Amniotic stem cell (primary cell): ENCODE data around the gene ZPR1.
"Not testable (repeated sequence)": the region's sequence is repeated elsewhere in the genome, so short reads cannot be mapped to it uniquely, and the experiment has no call there.

Experiments
- DNase-seq: peaks from one replicate; lab custom pipeline; 2025; lab: John Stamatoyannopoulos, UW

Gene ZPR1

DNA sequence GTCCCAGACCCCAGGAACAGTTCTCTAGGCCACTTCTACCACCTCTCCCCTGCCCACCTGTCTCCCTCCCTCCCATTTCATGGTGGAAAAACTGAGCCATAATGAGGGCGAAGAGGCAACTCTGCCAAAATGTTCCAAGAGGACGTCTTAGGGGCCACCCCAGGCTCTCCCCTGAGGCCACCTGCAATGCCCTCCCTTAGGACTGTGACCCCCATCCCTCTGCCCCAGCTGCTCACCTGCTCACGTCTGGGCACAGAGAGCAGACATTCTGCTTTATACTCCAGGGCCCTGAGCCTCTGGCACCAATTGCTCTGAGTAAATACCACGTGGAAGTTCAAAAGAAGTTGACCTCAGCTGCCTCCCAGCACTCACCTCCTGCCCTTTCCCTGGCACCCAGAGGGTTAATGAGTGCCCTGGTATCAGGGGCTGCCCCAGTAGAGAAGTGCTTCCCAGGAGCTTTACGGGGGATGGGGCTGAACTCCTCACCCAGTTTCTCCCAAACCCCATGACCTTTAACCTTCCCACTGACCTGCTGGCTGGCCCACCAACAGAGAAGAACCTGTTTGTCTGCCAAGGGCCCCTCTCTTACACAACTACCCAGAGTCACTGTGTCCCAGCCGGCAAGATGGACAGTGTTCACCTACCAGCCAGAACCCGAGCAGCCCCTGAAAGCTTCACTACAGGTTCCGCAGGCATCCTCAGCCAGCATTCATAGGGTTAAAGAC is 4.5 kb upstream of the ZPR1 start:
- no peak for DNase-seq

DNA sequence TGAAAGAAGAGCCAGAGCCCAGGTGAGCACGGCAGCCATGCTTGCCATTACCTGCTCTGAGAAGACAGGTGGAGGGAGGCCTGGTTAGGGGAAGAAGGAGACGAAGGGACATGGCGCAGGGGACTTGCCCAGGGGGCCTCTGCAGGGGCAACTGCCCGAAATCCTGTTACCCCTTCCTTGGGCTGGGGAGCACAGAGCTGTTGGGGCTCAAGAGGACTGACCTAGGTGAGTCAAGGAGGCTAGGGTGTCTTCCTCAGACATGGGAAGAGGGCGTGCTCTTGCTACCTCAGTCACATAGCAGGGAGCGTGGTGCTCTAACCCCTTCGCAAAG is 4.0 kb upstream of the ZPR1 start, which contains the start of gene APOA5:
Gene APOA5 (minus strand): TSS at position 67 of the 331 bp plus-strand sequence. CDS start 19 bp downstream, at position 48.
- DNase-seq: no peak

DNA sequence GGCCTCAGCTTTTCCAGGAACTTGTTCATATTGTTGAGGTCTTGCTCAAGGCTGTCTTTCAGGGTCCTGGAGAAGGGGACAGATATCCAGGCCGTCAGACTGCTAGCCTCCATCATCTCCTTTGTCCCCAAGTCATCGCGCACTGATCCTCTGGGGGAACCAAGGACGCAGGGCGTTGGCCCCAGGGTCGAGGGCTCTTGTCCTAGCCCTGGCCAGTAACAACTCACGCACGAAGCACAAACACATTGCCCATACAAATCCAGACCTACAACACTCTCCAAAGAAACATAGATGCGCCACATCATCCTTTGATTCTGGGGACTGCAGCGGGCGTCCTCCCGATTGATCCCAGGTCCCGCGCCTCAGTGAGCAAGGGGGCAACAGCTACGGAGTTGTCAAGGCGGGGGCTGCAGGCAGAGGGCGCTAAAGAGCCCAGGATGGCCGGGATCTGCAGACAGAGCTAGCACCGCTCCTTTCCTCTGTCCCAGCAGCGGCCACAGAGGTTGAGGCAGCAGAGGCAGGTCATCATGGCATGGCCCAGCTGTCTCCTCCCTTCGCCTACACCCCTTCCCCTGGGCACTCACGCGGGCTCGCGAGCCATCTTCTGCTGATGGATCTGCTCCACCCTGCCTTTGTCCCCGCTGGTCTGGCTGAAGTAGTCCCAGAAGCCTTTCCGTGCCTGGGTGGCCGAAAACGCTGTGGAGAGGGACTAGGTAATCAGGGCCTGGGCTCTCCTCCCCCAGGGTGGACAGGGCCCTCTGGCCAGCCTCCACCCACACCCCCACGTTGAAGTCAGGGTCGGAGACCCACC is 3.4 kb upstream of the ZPR1 start:
- peak; percentile 13 for DNase-seq

DNA sequence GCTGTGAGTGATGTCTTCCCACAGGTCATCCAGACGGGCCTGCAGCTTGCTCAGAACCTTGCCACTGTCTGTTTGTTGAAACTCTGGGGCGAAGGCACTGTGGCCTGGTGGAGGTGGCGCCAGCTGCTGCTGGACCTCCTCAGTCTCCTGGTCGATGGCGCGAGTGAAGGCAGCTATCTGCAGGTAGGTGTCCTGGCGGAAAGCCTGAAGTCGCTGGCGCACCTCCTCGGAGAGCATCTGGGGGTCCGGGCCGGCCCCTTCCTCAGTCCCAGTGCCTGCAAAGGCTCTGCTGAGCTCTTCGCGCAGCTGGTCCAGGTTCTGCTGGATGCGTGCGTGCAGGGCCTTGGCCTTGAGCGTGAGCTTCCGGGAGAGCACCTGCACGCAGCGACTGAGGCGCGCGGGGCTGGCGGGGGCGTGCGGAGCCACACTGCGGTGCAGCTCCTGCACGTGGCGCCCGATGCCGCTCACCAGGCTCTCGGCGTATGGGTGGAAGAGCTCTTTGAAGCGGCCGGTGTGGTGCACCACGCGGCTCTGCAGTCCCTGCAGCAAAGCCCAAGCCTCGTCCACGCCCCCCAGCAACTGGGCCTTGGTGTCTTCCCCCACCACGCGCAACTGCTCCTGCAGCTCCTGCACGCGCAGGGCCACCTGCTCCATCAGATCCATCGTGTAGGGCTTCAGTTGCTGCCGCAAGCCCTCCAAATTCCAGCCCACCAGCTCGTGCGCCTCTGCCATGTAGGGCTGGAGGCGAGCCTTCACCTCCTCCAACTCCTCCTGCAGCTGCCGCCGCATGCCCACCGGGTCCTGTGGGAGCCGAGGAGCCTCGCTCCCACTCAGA is 2.6 kb upstream of the ZPR1 start:
- DNase-seq: no peak

DNA sequence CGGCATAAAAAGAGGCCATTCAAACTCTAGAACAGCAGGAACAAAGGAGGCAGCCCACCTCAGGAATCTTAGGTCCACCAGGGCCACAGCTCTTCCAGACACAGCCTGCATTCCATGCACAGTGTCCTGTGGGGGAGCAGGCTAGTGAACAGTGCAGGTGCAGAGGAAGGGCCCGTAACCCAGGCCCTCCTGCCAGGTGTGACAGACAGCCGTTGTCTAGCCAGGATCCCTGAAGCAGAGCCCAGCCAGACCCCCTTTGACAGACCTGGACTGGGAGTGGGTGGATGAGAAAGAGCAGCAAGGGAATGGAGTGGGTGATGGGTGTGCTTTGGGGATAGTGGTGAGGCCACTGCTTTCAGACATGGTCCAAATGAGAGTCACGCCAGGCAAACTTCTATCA is 1.2 kb upstream of the ZPR1 start:
- no peak for DNase-seq

DNA sequence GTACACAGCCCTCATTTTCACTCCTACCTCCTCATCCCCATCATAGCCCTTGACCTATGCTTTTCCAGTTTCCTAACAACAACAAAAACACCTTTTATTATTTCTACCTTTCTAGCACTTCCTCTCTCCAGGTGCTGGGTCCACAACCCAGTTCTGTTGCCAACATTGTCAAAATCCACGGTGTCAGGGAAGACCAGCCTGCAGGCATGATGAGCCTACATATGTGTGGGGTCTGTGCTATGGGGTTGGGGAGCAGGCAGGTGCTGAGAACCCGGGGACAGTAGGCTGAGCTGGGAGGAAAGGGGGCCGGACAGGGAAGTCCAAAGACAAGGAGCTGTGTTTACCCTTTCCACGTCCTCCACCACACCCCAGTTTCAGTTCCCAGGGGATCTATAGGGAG is 711 bp upstream of the ZPR1 start:
- no peak for DNase-seq

DNA sequence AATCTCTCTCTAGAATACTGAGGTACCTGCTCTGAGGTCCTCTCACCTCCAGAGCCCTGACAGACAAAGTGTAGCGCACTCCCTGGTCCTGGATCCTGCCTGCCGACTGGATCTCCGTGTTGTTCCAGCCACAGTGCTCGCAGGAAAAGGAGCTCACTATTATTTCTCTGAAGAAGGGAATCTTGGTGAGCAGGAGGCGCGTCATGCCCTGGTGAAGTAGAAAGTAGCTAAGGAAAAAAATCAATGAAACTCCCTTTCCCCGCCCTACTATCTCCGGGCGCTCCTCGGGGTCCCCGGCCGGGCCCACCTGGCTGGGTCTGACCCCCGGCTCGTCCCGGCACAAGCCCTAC is 412 bp downstream of the ZPR1 start:
- DNase-seq: no peak

DNA sequence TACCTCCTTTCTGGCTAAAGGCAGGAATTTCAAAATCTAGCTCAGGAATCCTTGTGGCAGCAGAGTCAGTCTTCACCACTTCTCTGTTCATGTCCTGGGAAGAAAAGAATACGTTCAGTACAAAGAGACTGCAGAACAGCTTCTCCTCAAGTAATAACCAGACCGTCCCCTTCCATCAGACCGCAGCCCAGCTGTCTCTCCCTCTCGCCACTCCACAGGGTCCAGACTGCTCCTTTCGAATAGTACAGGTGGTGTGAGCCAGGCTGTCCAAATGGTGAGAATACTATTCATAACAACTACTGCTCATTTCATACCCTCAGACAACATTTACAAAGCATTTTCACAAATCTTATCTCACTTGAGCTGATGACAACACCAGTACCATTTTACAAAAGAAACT is 857 bp downstream of the ZPR1 start:
- DNase-seq: no peak

DNA sequence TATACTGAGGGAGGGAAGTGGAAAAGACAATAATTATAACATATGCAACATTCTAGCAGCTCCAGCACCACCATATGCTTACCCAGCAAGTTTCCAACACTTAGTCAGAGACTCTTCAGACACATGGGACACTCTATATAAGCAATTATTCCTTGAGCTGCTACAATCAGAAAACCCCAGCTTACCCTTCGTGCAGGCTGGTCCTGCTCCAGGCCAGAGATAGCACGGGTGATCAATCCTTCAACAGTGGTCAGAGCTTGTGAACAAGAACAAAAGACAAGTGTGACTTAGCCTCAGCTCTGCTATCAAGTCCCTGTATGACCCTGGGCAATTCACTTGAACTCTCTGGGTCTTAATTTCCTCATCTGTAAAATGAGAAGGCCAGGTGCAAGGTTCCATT is 1.5 kb downstream of the ZPR1 start:
- DNase-seq: no peak

DNA sequence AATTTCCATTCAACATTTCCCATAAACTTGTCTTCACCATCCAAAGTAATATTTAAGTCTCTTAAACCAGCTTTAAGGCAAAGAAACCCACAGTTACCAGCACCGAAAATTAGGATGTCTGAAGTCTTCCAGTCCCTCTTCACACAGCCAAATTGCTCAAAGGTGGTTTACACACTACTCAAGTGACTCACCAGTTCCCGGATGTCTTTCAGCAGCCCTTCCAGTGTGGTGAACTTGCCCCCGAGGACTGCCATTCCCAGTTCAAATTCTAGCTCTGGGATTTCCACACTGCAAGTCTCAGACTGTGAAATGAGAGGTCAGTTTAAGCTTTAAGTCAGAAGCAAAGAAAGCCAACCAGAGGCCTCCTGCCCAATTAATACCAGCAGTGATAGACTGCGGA is 5.1 kb downstream of the ZPR1 start:
- no peak for DNase-seq

DNA sequence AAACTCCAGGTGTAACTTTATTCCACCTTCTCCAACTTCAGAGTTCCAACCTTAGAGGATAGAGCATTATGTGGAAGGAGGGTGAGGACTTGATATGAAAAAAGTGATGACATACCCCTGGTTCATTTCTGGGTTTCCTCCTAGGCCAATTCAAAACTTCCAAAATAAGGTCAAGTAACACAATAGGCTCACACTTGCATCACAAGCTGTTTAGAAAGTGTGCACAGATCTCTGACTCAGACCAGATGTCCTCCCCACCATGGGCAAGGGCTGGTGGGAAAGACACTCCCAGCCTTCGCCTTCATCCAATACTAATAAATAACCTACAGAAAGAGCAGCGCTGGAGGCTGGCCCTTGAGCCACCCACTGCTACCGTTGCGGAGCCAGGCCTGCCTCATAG is 9.3 kb downstream of the ZPR1 start:
- no peak for DNase-seq

DNA sequence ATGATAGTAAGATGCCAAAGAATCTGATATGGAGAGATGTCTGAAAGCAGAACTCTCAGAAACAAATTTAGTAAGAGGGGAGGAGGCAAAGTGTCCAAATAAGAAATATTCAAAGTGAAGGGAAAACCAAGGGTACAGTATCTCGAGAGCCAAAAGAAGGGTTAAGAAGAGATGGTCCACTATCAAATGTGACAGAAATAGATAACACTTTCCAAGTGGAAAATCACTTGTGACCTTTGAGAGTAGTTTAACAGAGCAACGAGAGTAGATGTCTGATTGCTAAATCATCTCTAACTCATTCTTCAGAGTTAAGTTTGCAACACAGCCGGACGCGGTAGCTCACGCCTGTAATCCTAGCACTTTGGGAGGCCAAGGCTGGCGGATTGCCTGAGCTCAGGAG is 10.8 kb downstream of the ZPR1 start:
- no peak for DNase-seq

DNA sequence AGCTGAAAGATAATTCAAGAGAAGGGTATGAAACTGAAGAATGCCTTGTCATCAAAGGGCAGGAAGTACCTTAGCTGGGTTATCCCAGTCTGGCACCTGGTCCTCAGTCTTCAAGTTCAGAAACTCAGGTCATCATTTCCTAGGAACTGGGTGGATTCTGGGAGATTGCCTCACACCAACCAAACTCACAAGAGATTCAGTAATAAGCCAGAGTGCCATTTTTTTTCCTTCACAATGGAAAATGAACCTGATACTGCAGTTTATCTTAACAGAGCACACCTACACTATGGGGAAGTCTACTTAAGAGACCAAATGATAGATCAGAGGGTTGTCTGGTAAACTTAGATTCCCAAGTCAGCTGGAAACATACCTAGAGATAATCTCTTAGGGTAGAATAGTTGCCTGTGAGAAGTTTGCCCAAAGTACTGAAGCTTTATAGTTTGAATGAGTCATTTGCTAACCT is 11.3 kb downstream of the ZPR1 start:
- DNase-seq: no peak

DNA sequence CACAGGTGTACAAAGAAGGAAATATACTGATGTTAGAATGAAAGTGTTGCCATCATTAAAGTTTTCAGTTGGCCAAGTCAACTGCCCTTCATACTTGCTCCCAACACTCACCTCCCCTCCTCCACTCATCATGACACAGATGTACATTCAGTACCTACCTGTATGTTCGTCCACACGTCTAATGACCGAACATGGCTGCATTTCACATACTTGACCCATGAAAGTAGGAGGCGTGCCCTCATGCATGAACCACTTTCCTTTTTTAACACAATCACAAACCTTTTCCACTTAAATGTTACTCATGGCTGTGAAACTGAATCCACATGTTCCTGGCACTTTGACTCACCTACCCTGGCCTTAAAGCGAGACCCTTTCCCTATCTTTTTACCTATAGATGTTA is 11.8 kb downstream of the ZPR1 start:
- no peak for DNase-seq

DNA sequence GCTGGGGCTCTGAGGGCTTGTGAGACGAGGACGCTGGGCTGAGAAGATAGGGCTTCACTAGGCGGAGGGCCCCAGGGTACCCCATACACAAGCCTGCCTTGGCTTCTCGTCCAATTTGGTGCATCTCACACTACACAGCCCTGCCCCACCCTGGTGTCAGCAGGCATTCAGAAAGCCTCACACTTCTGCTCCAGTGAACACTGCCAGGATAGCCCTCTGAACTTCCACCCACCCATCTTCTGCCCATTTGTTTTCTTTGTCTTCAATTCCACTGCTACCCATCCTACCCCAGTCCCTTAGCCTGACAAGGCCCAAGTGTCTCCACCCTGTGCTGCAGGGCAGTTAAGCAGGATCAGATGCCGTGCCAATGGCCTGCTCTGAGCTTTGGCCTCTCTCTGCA is 13.2 kb downstream of the ZPR1 start:
- no peak for DNase-seq

DNA sequence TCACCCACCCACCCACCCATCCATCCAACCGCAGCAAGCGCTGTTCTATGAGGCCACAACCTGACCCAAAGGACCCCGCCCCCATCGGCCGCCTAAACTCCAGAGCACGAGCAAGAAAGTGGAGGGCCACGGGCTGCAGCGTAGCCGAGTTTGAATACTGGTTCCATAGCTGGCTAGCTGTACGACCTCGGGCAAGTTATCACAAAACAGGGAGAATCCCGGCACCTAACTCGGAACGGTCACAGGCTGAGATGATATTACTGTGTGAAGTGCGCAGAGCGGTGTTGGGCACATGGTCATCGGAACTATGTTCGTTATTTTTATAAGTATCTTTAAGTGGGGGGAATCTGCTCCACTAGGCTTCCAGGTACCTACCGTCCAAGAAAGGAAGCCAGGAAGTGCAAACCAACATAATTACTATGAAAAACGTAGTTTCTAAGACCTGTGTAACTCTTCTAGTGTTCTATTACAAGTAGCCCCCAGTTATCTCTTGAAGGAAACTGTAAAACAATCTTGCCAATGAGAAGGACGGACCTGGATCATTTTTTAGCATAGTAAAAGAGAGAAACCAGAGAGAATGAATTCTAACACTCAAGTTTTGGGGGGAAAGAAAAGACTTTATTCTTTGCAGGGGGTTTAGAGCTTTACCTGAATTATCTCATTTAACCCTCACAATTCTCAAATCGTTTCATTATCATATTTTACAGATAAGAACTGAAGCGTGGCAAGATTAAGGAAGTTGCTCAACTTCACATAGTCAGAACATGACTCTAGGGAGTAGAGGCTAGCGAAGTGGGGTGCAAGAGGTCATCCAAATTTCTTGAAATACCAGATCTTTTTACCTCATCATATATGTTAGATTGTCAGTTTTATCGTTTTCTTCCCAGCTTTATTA is 14.4 kb downstream of the ZPR1 start:
- DNase-seq: no peak

DNA sequence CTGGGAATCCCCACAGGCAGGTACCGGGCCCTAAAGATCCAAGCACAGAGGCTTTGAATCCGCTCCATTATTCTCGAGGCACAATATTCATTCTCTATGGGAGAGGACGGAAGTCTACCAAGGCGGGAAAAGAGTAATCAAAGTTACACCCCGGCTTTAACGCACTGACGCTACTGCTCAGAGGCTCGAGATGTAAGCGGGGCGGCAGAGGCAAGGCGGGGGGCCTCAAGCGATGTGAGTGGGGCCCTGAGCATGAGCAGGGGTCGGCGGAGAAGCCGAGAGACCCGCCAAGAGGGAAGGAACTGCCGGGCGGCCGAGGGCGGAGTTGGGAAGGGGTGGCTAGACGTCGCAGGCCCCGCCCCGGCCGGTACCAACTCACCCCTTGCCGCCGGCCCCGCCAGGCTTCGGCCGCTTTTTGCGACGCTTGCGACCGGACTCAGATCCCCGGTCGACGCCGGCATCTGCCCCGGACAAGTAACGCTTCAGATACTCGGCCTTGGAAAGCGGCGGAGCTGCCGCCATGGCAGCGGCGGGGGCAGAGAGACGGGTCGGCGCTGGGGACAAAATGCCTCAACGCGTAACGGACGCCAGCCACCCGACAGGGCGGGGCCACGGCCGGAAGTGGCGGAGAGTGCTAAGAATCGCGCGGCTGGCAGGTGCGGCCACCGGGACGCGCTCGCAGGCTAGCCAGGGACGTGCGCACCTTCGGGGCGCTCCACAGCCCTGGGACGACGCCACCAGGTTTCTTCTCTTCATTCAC is 15.2 kb downstream of the ZPR1 start, which contains the start of gene BUD13:
Gene BUD13 (minus strand): TSS at position 545 of the 760 bp plus-strand sequence. CDS start 23 bp downstream, at position 522.
- DNase-seq: peak; percentile 48

DNA sequence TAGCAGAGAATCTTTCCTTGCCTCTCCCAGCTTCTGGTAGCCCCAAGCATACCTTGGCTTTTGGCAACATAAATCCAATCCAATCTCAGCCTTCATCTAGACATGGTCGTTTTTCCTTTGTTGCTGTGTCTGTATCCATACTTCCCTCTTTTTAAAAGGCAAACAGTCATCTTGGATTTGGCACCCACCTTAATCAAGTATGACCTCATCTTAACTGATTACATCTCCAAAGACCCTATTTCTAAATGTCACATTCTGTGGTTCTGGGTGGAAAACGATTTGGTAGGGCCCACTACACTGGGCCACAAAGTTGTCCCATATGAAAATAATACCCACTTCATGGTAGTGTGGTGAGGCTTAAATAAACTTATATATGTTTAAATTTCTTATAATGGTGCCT is 15.9 kb downstream of the ZPR1 start:
- no peak for DNase-seq

DNA sequence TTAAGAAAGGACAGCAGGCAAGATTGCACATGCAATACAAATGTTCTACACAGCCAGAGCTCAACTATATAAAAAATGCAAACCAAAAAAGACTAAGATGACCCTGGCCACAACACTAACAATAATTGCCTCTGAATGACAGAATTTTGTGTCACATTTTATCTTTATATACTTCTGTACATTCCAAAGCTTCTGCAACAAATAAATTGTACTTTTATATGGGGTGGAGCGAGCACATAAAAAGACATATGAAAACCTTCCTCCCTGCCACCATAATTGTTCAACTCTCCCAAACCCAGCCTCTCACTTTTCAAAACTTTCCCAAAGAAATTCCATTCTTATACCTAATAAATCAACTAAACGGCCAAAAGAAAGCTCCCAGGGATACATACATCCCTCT is 25.7 kb downstream of the ZPR1 start:
- DNase-seq: no peak

DNA sequence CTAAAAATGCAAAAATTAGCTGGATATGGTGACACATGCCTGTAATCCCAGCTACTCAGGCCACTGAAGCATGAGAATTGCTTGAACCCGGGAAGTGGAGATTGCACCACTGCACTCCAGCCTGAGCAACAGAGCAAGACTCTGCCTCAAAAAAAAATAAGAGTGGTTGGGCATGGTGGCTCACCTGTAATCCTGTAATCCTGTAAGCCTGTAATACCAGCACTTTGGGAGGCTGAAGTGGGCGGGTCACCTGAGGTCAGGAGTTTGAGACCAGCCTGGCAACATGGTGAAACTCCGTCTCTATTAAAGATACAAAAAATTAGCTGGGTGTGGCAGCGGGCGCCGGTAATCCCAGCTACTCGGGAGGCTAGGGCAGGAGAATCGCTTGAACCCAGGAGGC is 31.8 kb downstream of the ZPR1 start:
- DNase-seq: not testable (repeated sequence)
